ENCODE data around the gene ENOX2.

ENOX2 gene

GRCh38 chrX:130607431-130607830, 295.6 kb downstream of the ENOX2 start:
- no peak for DNase-seq

DNA sequence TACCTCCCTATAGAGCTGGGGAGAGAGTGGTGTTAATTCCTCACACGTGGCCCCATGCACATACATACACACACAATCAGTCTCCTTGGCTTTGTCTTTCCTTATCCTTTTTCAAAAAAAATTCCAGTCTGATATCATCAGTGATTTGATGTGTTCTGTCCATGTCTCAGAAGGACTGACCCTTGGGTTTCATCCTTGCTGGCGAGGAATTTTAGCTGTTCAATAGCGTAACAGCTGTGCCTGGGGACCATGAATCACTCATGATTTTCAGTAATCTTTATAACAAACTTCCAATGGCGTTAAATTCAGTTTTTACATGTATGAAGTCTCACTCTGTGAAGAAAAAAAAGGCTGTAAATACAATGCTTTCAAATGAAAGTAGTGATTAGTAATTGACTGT, 296.6 kb downstream of the ENOX2 start:
- DNase-seq = no peak

- no peak for DNase-seq
These were observed 298.1 kb downstream of the ENOX2 start for GRCh38 chrX:130604882-130605281.

GRCh38 chrX:130594453-130594916, 308.5 kb downstream of the ENOX2 start:
- DNase-seq = no peak

DNA sequence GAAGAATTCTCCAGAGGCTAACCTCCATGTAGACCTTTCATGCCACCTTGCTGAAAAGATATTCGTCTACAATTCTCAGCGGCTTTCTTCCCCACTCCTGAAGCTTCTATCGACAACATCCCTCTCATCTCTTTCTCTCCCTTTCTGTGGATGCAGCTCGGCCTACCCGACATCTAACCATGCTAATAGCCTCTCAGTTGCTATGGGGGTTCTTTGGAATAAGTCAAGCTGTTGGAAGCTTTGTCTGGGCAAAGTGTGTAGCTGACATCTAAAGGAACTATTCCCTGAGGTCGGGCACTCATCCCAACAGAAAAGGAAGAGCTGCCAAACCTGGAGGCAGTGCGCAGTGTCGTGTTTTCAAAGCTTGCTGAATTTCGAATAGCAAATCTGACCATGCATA, 309.1 kb downstream of the ENOX2 start:
- DNase-seq = no peak

- DNase-seq = no peak
These were observed 310.8 kb downstream of the ENOX2 start for GRCh38 chrX:130592204-130592603.

DNA sequence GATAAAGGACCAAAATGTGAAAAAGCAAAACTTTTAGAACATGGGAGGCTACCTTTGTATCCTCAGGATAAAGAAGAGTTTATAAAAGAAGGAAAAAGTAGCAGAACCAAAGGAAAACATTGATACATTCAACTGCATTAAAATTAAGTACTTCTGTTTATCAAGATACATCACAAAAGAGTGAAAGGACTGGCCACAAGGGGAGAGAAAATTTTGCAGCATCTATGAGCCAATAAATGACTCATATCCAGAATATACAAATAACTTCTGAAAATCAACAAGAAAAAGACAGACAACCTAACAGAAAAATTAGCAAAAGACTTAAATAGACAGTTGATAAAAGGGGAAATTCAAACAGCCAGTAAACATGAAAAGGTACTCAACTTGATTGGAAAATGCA, 324.1 kb downstream of the ENOX2 start:
- no peak for DNase-seq

- no peak for DNase-seq
These were observed 325.6 kb downstream of the ENOX2 start for GRCh38 chrX:130577431-130577830.

DNA sequence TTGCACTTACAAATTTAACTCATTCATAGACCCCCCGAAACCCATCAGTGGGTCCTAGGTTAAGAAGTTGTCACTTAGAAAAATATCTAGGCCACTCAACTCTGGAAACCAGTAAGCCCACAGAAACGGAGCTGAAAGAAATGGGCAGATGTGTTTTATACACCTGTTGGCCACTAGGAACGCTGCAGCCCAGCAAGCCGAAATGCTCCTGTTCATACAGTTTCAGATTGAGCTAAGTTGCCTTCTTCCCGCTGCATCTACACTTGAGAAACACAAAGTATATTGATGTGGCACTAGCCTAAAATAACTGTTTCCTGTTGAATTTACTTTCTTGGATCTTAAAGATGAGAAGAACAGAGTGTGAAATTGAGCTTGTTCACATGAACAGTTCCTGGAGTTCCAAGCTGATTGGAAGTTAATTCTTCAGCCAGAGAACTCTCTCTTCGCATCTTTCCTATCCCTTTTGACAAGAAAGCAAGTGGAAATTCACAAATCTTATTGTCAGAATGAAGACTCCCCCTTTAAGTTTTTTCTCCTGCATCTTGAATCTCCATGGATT, 327.1 kb downstream of the ENOX2 start:
- DNase-seq = peak; percentile 8
